Endothelial cell (in vitro differentiated cells): ENCODE measurements around the gene SSPN. TPM values are rescaled to one million over a fixed set of nuclear protein-coding genes. Genes with fewer than 3 reads are reported as not detected.

Source experiments
- DNase-seq: peaks from one replicate; pipeline ENCODE4 v3.0.0; 2021; ENCODE audit warnings: low spot score
- H3K27ac Mint-ChIP-seq: one replicate; pipeline ENCODE4 v1.8.0; 2021; ENCODE audit warnings: mixed read lengths, inconsistent platforms; ENCODE audit not compliant: unreplicated experiment
- H3K27me3 Mint-ChIP-seq: one replicate; pipeline ENCODE4 v1.8.0; 2021; ENCODE audit warnings: mild to moderate bottlenecking, moderate library complexity, mixed read lengths, inconsistent platforms; ENCODE audit not compliant: unreplicated experiment
- H3K36me3 Mint-ChIP-seq: one replicate; pipeline ENCODE4 v1.8.0; 2021; ENCODE audit warnings: mild to moderate bottlenecking, low read depth, mixed read lengths, inconsistent platforms; ENCODE audit not compliant: unreplicated experiment
- H3K4me1 Mint-ChIP-seq: one replicate; pipeline ENCODE4 v1.8.0; 2021; ENCODE audit warnings: mild to moderate bottlenecking, mixed read lengths, inconsistent platforms; ENCODE audit not compliant: unreplicated experiment
- H3K4me3 Mint-ChIP-seq: one replicate; pipeline ENCODE4 v1.8.0; 2021; ENCODE audit warnings: mild to moderate bottlenecking, mixed read lengths, inconsistent platforms; ENCODE audit not compliant: unreplicated experiment
- H3K9me3 Mint-ChIP-seq: one replicate; pipeline ENCODE4 v1.8.0; 2021; ENCODE audit warnings: mixed read lengths, inconsistent platforms; ENCODE audit not compliant: unreplicated experiment
- total RNA-seq: library from RNA; stranded (reverse); fragmentation: NEBNext Ultra II Directional; extraction: Animal tissue kit (Norgen Biotek cat#: 25700); gene quantifications from one replicate; pipeline ENCODE4 v1.2.1, GENCODE V29; 2021; ENCODE audit not compliant: unreplicated experiment
- TF ChIP-seq, protein P1 (sequence below): fragments of 200-600 bp; sonication (generic); IDR thresholded peaks from one replicate; pipeline ENCODE4 v1.5.0; 2021; ENCODE audit warnings: antibody characterized with exemption; ENCODE audit not compliant: unreplicated experiment

Gene SSPN
- total RNA-seq, 1 donor from 2014 or later, result 2.7 TPM

GRCh38 chr12:26298785-26299621 lies 103.6 kb downstream of the SSPN start:
- Mint-ChIP-seq H3K27me3 (no peaks in the 10 kb centered on the region), H3K4me1 (no peaks in the 10 kb centered on the region), H3K27ac (no peak overlapping the region), H3K36me3 (no peaks in the 10 kb centered on the region), H3K9me3 (no peaks in the 10 kb centered on the region), H3K4me3 (no peak overlapping the region)
- DNase-seq, result no peak
- TF ChIP-seq, protein P1, sequence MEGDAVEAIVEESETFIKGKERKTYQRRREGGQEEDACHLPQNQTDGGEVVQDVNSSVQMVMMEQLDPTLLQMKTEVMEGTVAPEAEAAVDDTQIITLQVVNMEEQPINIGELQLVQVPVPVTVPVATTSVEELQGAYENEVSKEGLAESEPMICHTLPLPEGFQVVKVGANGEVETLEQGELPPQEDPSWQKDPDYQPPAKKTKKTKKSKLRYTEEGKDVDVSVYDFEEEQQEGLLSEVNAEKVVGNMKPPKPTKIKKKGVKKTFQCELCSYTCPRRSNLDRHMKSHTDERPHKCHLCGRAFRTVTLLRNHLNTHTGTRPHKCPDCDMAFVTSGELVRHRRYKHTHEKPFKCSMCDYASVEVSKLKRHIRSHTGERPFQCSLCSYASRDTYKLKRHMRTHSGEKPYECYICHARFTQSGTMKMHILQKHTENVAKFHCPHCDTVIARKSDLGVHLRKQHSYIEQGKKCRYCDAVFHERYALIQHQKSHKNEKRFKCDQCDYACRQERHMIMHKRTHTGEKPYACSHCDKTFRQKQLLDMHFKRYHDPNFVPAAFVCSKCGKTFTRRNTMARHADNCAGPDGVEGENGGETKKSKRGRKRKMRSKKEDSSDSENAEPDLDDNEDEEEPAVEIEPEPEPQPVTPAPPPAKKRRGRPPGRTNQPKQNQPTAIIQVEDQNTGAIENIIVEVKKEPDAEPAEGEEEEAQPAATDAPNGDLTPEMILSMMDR, result no peak

DNA sequence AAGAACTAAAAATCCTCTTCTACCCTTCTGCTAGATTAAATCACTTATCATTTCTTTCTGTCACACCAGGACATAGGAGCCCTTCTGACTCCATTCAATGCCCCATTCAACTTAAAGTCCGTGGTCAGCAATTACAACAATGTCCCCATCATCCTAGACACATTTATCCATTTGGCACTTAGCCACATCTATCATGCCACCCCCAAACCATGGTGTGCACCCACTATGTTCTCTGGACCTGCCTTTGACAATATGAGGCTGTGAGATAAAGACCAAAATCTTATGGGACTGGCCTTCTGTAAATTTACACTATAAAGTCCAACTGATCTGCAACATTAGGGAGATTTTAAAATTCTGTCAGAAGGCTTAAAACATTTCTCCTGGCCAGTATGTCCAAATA lies 104.4 kb downstream of the SSPN start:
- Mint-ChIP-seq H3K27me3 (no peaks in the 10 kb centered on the region), H3K27ac (no peak overlapping the region), H3K4me3 (no peak overlapping the region), H3K4me1 (no peaks in the 10 kb centered on the region), H3K36me3 (no peaks in the 10 kb centered on the region), H3K9me3 (no peaks in the 10 kb centered on the region)
- TF ChIP-seq, protein P1, result no peak
- DNase-seq, result no peak

Other genes with a start within 250 kb of the SSPN start
- 87.2 TPM for gene RASSF8, start 236.9 kb upstream of the SSPN start, total RNA-seq
- 4.0 TPM for gene BHLHE41, start 70.5 kb upstream of the SSPN start, total RNA-seq